ENCODE measurements around the gene IRX1.
A peak's percentile ranks its signal among the peaks of the same experiment; 100 is the strongest.

Gene IRX1

GRCh38 chr5:3590161-3590966 is 5.3 kb upstream of the IRX1 start:
- TF ChIP-seq, protein P1, sequence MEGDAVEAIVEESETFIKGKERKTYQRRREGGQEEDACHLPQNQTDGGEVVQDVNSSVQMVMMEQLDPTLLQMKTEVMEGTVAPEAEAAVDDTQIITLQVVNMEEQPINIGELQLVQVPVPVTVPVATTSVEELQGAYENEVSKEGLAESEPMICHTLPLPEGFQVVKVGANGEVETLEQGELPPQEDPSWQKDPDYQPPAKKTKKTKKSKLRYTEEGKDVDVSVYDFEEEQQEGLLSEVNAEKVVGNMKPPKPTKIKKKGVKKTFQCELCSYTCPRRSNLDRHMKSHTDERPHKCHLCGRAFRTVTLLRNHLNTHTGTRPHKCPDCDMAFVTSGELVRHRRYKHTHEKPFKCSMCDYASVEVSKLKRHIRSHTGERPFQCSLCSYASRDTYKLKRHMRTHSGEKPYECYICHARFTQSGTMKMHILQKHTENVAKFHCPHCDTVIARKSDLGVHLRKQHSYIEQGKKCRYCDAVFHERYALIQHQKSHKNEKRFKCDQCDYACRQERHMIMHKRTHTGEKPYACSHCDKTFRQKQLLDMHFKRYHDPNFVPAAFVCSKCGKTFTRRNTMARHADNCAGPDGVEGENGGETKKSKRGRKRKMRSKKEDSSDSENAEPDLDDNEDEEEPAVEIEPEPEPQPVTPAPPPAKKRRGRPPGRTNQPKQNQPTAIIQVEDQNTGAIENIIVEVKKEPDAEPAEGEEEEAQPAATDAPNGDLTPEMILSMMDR (IDR thresholded peaks at IDR 0.05; ENCODE audit: insufficient read depth, low read length, missing control alignments), result no peak
- no peak for DNase-seq (ENCODE audit: low read depth, low spot score)
- CTCF ChIA-PET, result no interaction called here
- no peak overlapping the region for H3K4me3 ChIP-seq (ENCODE audit: low read depth, low read length)
- POLR2A ChIA-PET, result no interaction called here

- no peak overlapping the region for H3K4me3 ChIP-seq (ENCODE audit: low read depth, low read length)
- no peak for DNase-seq (ENCODE audit: low read depth, low spot score)
- ChIA-PET POLR2A (no interaction called here), CTCF (no interaction called here)
- TF ChIP-seq, protein P1 (IDR thresholded peaks at IDR 0.05; ENCODE audit: insufficient read depth, low read length, missing control alignments), result no peak
These were observed 4.4 kb upstream of the IRX1 start for GRCh38 chr5:3590967-3591900.

DNA sequence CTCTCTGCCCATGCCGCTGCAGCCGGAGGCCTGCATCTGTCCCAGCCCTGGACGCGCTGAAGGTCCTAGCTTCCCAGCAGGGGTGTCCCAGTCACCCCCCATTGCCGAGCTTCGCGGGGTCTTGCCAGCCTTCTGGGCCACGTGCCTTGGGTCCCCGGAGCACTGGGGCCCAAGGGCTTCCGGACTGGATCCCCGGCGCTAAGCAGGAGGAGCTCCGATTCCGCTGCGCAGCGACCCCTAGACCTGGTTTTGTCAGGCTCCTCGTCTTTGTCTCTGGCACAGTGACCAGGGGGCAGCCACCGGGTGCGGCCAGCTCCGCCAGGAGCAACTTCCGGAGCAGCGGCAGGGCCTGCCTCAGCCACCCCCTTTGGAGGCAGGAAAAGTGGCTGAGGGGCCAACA is 3.3 kb upstream of the IRX1 start:
- H3K4me3 ChIP-seq (ENCODE audit: low read depth, low read length), result no peak overlapping the region
- ChIA-PET POLR2A (no interaction called here), CTCF (interaction anchor here (4.2 kb wide), 1 partner anchor 11 kb away, joined by 13 read pairs; no protein-coding TSS in a partner anchor)
- TF ChIP-seq, protein P1 (IDR thresholded peaks at IDR 0.05; ENCODE audit: insufficient read depth, low read length, missing control alignments), result no peak
- no peak for DNase-seq (ENCODE audit: low read depth, low spot score)

- H3K4me3 ChIP-seq (ENCODE audit: low read depth, low read length), result peak overlapping the region; percentile 50
- ChIA-PET POLR2A (no interaction called here), CTCF (interaction anchor here (0.9 to 4.2 kb wide), 3 partner anchors 10 to 840 kb away, joined by 3 to 13 read pairs (median 3); no protein-coding TSS in a partner anchor)
- DNase-seq (ENCODE audit: low read depth, low spot score), result no peak
- TF ChIP-seq, protein P1 (IDR thresholded peaks at IDR 0.05; ENCODE audit: insufficient read depth, low read length, missing control alignments), result no peak
These were observed 1.7 kb upstream of the IRX1 start for GRCh38 chr5:3593771-3594509.

GRCh38 chr5:3594510-3595005 is 1.1 kb upstream of the IRX1 start:
- ChIA-PET CTCF (interaction anchor here (0.9 to 4.2 kb wide), 3 partner anchors 9 to 840 kb away, joined by 3 to 13 read pairs (median 3); no protein-coding TSS in a partner anchor), POLR2A (no interaction called here)
- TF ChIP-seq, protein P1 (IDR thresholded peaks at IDR 0.05; ENCODE audit: insufficient read depth, low read length, missing control alignments), result peak; percentile 43
- no peak for DNase-seq (ENCODE audit: low read depth, low spot score)
- H3K4me3 ChIP-seq (ENCODE audit: low read depth, low read length), result peak overlapping the region; percentile 50
